ENCODE measurements around the gene NAA10.

Gene NAA10

GRCh38 chrX:153879741-153880439 is 54.9 kb downstream of the NAA10 start:
- TF ChIP-seq CTCF (IDR thresholded peaks at IDR 0.05; ENCODE audit: low read depth, low read length): no peak
- DNase-seq (ENCODE audit: low read depth, low spot score): no peak
- in situ Hi-C loops (cut with HindIII; ENCODE audit: low sequenced_read_pairs): no loop called here
- H3K4me3 ChIP-seq (ENCODE audit: low read depth, low read length): no peak overlapping the region

Data from astrocyte of the spinal cord (primary cell).